NCI-H510A treated with DMSO at 0.1 percent for 48 hours (cell line): ENCODE data around the gene TMEM163.

Experiments used
- DNase-seq: peaks from one replicate; lab custom pipeline; 2025; lab: John Stamatoyannopoulos, UW

The TMEM163 gene

DNA sequence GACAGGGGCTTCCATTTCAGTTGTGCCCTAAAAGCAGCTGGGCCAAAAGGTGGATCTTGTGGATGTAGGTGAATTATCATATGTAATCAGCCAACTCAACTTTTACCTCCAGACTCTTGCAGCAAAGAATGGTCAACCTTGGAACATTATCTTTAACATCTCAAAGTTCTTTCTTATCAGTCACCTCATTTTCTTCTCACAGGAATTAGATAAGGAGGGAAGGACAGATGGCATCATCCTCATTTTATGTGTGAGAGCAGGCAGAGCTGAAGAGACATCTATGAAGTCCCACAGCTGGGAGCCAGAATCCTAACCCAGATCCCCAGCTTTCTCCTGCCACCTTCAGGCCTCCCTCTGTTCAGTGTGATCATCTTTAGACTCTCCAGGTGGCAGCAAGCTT, 282.9 kb downstream of the TMEM163 start:
- DNase-seq: no peak

GRCh38 chr2:134435505-134435904, 283.3 kb downstream of the TMEM163 start:
- no peak for DNase-seq

GRCh38 chr2:134433979-134434378, 284.8 kb downstream of the TMEM163 start:
- DNase-seq: no peak

DNA sequence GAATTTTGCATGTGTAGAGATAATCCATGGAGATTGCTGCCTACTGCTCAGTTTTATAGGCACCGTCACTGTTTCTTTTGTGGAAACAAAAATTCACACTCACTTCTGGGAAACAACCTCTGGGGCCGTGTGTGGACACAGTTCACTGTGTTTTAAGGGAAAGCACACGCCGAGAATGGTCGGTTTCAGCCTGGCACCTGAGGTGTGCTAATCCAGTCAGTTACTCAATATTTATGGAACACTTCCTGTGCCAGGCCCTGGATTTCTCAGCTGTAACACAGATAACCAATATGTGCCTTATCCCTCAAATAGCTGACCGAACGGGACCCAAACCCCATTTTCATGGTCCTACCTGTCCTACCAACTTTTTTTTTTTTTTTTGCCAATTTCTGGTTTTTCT, 285.3 kb downstream of the TMEM163 start:
- no peak for DNase-seq

GRCh38 chr2:134432435-134432883, 286.3 kb downstream of the TMEM163 start:
- peak; percentile 9 for DNase-seq

GRCh38 chr2:134431838-134432434, 286.9 kb downstream of the TMEM163 start:
- DNase-seq: no peak

DNA sequence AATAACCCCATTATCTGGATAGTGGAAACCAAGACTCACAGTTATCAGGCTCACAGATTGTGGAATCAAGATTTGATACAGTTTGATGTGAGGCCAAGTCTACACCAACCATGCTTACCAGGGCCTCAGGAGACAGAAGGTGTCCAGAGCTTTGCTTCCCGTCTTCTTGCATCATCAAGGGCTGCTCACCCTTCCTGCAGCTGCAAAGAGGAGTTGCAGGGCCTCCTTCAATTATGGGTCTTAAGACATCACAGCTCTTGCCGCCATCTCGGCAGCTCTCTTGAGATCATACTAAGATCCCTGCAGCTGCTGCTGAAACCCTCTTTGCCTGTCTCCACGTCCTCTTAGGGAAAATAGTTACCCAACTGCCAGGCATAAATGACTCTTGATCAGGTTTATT, 288.9 kb downstream of the TMEM163 start:
- no peak for DNase-seq

- no peak for DNase-seq
These were observed 292.1 kb downstream of the TMEM163 start for GRCh38 chr2:134426721-134427120.

GRCh38 chr2:134425724-134426496, 292.9 kb downstream of the TMEM163 start:
- no peak for DNase-seq

- DNase-seq: no peak
These were observed 297.1 kb downstream of the TMEM163 start for GRCh38 chr2:134421556-134422328.

- no peak for DNase-seq
These were observed 297.9 kb downstream of the TMEM163 start for GRCh38 chr2:134420920-134421319.

DNA sequence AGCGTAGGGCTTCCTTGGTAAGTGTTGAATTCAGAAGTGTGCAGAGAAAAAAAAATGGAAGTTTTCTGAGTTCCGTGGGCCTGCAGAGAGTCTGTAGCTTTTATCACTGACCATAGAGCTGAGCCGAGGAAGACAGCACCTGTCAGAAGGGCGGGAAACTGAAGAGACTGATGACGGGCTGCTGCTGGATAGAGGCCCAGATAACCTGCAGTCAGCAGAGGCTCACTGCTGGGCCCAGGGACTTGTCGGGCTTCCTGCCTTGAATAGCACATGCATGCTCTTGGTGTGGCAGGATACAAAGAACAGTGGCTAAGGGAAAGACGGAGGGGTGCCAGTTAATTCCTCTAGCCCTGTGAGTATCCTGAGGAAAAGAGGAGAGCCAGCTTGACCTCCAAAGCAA, 298.5 kb downstream of the TMEM163 start:
- peak; percentile 10 for DNase-seq

GRCh38 chr2:134417968-134418582, 300.7 kb downstream of the TMEM163 start:
- DNase-seq: no peak

DNA sequence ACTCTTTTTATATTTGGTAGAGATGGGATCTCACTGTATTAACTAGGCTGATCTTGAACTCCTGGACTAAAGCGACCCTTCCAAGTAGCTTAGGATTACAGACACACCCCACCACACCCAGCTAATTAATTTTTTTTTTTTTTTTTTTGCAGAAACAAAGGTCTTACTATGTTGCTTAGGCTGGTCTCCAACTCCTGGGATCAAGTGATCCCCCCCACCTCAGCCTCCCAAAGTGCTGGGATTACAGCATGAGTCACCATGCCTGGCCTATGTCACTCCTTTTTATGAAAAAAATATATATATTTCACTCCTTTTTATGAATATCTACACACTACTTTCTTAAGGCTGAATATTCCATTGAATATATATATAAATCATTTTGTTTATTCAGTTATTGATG, 302.2 kb downstream of the TMEM163 start:
- no peak for DNase-seq

- no peak for DNase-seq
These were observed 302.8 kb downstream of the TMEM163 start for GRCh38 chr2:134416018-134416417.

GRCh38 chr2:134413912-134414311, 304.9 kb downstream of the TMEM163 start:
- no peak for DNase-seq

DNA sequence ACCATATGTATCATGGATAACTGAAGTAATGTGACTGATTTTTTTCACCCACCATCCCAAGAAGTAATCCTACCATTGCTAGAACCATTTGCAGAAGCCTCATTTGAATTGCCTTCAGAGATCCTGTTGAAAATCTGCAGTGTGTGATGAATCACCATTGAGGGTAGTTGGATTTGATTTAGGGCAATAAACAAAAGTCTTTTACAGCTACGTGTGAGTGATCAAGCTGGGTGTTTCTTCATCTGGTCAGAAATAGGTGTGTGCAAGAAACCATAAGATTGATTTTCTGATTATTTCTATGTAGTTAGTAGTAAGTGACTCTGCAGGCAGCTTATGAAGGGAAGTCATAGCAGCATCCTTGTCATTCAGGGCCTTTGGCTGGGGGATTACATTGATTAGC, 305.4 kb downstream of the TMEM163 start:
- no peak for DNase-seq

DNA sequence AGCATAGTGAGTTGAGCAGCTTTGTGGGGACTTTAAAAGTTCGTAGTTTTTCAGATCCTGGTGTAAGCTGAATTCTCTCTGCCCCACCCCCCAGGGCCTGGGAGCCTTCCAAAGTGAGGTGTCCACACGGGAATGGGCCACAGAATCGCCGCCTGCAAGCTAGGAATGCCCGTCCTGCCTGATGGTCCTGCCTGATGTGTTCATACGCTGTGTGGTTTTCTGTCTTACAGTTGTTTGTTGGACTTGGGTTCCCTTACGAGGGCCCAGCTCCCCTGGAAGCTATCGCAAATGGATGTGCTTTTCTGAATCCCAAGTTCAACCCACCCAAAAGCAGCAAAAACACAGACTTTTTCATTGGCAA, 306.2 kb downstream of the TMEM163 start:
- no peak for DNase-seq

GRCh38 chr2:134411828-134412638, 306.8 kb downstream of the TMEM163 start:
- peak; percentile 73 for DNase-seq

DNA sequence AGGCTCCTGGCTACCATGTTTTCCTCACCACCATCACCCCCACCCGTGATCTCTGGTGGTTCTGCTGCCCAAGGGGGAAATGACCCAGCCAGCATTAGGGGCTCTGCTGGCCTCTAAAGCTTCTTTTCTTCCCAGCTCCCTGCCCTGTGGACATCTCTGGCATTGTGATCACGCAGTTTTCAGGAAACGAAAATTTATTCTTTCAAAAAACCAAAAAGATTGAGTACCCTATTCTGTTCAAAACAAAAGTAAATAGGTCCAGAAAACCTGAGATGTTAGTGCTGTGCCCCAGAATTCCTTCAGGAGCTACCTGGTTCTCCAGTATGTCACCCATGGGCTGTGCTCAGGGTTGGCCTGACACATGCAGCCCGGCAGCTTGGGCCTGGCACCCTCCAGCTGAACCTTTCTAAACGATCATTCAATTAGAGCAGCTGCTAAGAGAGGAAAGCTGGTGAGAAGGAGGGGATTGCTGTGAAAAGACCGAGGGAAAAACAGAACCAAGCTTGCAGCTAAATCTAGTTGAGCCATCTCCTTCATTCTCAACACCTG, 307.4 kb downstream of the TMEM163 start:
- no peak for DNase-seq

GRCh38 chr2:134410831-134411231, 308.0 kb downstream of the TMEM163 start:
- no peak for DNase-seq
